Left lobe of liver (tissue), 2 donors: ENCODE results near the gene KSR2. TPM values are rescaled to one million over a fixed set of nuclear protein-coding genes. Genes with fewer than 3 reads are reported as not detected.
"Not testable (repeated sequence)": the region's sequence is repeated elsewhere in the genome, so short reads cannot be mapped to it uniquely, and the experiment has no call there.

Experiments used
- ATAC-seq: fragments of 200-7000 bp; cut with Tn5 transposase; one replicate; pipeline ENCODE4 v1.9.1; 2020; ENCODE audit warnings: mild to moderate bottlenecking, moderate library complexity
- DNase-seq: peaks from one replicate; pipeline ENCODE4 v3.0.0-alpha.2; 2020; ENCODE audit warnings: low spot score
- total RNA-seq: library from RNA; stranded (reverse); gene quantifications from one replicate; pipeline ENCODE4 v1.2.1, GENCODE V29; 2021
- donor health status: DM: no; HTN: no; CAD: no; lungs with moderate emphysema.
- donor health status: DM: no; HTN: yes; CAD: no.

Gene KSR2
- total RNA-seq, 1 donor from 2014 or later = 0.03 TPM

DNA sequence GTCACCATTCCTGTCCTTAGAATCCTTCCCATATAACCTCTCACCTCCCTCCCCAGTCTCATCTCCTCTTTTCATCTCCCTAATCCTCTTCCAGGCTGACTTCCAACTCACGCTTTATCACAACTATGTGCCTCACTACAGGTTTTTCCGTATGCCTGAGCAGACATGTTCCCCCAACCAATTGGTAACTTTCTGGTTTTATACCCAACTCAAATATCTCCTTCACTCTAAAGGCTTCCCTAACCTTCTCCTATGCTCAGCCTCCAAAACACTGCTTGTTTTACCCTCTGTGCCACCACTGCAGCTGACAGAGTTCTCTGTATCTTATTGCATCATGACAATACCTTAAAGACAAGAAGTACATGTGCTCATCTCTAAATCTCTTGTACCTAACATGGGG, 139.7 kb downstream of the KSR2 start:
- no peak for ATAC-seq
- no peak for DNase-seq

DNA sequence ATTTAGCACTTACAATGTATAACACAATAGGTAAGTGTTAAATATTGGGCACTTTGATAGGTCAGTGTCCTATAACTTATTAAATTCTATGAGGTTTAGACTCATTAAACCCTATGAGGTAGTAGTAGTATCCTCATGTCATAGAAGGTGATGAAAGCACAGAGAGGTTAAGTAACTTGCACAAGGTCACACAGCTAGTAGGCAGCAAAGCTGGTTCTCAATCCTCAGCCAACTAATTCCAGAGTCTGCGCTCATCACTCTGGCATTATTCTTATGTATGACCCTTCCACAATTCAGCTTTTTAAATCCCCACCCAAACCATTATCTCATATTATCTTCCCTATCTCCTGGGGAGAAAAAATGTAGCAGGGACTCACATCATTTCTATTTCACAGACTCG, 141.1 kb downstream of the KSR2 start:
- ATAC-seq = no peak
- no peak for DNase-seq

DNA sequence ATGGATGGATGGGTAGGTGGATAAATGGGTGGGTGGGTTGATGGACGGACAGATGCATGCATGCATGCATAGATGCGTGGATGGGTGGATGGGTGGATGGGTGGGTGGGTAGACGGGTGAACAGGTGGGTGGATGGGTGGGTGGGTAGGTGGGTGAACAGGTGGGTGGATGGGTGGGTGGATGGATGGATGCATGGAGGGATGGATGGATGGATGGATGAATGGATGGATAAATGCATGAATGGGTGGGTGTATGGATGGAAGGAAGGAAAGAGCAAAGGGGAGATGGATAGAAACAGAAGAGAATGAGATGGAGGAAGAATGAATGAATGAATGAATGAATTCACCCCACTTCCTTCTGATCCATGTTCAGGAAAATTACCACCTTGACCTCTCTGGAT, 143.0 kb downstream of the KSR2 start:
- no peak for ATAC-seq

DNA sequence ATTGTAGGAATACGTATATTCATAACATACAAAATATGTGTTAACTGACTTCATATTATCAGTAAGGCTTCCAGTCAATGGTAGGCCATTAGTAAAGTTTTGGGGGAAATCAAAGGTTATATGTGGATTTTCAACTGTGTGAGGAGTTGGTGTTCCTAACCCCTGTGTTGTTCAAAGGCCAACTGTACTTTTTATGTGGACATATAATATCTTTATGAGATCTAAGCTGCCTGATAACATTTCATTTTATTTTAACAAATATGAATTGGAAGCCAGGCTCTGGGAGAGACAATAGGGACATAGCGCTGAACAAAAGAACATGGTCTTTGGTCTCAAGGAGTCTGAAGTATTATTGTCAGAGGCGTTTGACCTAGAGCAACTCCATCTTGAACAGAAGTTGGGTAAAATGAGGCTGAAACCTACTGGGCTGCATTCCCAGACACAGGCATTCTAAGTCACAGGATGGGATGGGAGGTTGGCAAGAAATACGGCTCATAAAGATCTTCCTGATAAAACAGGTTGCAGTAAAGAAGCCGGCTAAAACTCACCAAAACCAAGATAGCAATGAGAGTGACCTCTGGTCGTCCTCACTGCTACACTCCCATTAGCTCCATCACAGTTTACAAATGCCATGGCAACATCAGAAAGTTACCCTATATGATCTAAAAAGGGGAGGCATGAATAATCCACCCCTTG, 147.2 kb downstream of the KSR2 start:
- no peak for ATAC-seq
- DNase-seq = no peak

More for the DNA sequence above, 143.0 kb downstream of the KSR2 start:
- no peak for DNase-seq

DNA sequence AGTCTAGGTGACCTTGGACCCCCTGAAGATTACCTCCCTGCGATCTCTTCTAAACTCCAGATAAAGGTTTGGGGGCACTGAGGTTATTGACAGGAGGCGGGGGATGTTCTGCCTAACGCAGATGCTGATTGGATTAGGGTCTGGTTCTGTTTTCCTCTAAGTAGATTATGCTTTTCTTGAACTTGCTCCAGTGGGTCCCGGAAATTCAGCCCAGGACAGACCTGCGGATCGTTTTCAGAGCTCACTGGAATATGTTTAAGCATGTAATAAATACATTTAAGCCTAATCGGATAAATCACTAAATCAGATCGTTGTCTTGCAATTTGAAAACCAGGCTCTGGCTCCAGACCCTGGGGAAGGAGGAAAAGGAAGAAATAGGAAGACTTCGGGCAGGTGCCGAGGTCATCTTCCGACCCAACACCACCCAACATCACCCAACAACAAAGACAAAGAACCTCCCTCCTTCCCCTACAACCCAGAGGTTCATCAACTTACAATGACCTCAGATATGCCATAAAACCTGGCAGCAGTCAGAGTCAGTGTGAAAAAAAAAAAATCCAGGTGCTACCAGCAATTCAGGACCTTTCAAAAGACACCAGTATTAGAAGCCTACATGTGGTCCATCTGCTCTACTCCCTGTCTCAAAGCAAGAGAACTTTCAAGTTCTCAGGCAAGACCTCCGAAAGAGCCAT, 148.4 kb downstream of the KSR2 start:
- no peak for ATAC-seq

DNA sequence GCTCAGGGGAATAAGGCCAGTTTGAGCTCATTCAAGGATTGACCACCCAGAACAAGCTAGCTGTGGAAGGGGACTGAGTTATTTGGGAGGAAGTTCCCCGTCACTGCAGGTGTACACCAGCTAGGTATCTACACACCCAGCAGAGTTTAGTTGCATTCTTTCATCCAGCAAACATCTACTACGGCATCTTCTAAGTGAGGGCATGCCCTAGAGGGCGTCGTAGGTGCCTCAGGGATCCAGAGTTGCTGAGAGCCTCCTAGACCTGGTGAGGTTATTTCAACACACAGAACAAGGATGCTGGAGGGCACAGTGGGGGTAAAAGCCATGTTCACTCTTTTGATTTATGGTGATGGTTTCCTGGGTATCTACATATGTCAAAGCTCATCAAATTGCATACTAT, 149.6 kb downstream of the KSR2 start:
- DNase-seq = no peak
- ATAC-seq = no peak

More for the DNA sequence above, 148.4 kb downstream of the KSR2 start:
- no peak for DNase-seq

DNA sequence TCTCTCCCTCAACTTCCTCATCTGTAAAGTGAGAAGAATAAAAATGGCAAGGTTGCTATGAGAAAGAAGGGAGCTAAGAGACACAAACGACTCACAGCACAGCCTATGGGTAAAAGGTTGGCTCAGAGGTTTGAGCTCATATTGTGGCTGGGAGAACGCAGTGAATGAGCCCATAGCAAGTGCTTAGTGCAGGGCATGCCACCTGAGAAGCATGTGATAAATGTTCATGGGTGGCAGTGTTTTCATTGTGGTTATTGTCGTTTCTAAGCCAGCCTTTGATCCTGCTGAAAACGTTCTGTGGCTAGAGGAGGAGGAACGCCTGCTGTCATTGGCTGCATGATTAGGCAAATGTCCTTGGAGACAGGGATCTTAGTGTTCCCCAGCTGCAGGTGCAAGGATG, 150.4 kb downstream of the KSR2 start:
- ATAC-seq (no peak), DNase-seq (no peak)

DNA sequence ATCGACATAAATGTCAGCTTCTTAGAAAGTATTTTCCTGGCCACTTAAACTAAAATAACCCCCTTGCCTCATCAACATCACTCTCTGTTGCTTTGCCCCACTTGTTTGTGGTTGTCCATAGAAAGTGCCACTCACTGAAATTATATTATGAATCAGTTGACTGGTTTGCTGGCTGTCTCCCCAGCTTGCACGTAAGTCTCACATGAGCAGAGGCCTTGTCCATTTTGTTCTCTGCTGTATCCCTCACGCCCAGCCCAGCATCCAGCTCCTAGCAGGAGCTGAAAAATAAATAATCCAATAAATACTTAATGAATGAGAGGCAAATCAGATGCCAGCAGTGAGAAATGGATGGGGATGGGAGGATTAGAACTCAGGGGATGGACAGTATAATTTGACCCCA, 159.3 kb downstream of the KSR2 start:
- DNase-seq = no peak
- no peak for ATAC-seq

DNA sequence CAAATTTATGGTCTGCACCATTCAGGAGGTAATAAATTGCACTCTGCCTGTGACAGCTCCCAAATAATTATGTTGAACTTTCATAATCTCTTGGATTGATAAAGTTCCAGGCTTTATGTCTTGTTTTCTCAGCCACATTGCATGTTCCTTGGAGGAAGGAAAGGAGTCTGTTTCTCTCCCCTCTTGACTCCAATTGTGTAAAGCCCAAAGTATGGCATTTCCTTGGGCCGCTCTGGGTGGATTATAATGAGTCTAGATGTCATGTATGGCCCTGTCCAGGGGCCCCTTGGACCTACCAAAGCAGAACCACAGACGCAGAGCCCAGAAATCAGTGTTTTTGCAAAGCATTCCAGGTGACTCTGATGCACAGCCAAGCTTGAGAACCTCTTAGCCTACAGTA, 160.8 kb downstream of the KSR2 start:
- DNase-seq (no peak), ATAC-seq (no peak)

DNA sequence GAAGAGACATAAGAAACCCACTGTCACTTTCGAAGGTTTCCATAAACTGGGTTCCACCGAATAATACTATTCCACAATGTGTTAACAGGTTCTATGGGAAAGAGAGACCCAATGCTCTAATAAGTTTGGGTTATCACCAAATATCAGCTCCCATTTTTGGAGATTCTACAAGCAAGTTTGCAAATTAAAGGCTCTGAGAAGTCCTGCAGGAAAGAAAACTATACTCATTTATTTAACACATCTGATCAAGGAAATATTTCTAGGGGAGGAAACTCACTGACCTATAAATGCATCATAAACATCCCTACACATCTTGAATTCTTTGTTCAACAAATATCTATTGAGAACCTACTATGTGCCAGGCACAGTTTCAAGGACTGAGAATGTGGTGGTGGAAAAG, 161.4 kb downstream of the KSR2 start:
- no peak for ATAC-seq
- no peak for DNase-seq

DNA sequence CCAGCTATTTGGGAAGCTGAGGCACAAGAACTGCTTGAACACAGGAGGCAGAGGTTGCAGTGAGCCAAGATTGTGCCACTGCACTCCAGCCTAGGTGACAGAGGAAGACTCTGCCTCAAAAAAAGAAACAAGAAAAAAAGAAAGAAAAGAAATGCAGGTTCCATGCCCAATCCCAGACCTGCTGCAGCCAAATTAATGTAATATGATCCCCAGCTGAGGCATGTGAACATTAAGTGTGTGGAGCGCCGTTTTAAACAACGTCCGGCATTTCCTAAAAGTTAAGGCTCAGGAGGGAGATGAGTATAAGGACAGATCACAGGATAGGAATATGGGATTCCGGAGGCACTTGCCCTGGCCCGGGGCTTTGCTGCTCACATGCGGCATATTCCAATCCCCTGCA, 162.9 kb downstream of the KSR2 start:
- DNase-seq = no peak
- ATAC-seq = no peak

DNA sequence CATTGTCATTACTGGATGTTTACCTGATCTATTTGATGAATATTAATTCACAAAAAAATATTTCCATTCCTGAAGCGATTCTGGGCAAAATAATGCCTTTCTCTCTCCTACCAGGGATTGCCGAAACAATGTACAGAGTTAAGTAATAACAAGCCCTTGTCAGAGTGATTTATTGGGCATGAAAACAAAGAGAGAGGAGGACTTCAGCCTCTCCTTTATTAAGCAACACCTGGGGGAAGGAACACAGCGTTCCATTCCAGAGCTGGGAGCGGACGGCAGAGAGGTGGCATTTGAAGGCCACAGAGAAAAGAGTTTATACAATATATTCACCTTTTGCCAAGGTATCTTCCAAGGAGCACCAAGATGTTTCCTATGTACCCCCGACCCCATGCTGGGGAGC, 165.8 kb downstream of the KSR2 start:
- ATAC-seq (peak; percentile 75), DNase-seq (peak; percentile 52)

DNA sequence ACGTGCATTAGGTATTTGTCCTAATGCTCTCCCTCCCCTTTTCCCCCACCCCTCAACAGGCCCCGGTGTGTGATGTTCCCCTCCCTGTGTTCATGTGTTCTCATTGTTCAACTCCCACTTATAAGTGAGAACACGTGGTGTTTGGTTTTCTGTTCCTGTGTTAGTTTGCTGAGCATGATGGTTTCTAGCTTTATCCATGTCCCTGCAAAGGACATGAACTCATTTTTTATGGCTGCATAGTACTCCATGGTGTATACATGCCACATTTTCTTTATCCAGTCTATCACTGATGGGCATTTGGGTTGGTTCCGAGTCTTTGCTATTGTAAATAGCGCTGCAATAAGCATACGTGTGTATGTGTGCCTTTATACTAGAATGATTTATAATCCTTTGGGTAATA, 168.1 kb downstream of the KSR2 start:
- ATAC-seq, DNase-seq: not testable (repeated sequence)

DNA sequence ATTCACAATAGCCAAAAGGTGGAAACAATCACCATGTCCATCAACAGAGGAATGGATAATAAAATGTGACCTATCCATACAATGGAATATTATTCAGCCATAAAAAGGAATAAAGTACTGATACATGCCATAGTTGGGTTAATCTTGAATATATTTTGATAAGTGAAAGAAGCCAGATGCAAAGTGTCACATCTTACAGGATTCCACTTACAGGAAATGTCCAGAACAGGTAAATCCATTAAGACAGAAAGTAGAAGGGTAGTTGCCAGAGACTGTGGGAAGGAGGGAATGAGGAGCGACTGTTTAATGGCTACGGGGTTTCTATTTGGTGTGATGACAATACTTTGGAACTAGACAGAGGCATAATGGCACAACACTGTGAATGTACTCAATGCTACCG, 171.6 kb downstream of the KSR2 start:
- ATAC-seq (no peak), DNase-seq (no peak)

DNA sequence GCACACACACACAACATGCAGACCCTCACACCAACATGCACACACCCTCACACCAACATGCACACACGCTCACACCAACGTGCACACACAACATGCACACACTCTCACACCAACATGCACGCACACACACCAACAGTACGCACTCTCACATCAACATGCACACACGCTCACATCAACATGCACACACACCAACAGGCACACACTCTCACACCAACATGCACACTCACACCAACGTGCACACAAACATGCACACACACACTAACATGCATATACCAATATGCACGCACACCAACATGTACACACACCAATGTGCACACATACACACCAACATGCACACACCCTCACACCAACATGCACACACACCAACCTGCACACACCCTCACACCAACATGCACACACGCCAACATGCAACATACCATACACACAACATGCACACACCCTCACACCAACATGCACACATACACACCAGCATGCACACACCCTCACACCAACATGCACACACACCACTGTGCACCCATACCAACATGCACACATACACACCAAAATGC, 175.8 kb downstream of the KSR2 start:
- DNase-seq (no peak), ATAC-seq (no peak)

DNA sequence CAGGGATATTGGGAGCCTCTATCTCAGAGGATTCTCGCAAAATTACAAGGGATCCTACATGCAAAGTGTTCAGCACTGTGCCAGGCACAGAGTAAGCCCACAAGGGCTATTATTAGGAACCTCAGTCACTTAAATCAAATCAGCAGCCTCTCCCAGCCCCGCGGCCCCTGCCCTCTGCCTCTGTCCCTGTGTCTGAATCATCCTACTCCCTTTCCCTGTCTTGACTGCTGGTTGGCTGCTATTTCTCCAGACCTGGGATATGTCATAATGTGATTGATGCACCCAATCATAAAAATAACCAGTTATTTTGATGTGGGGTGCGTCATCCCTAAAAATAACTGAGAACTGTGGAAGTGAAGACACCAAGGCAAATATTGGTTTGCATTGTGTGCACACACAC, 176.3 kb downstream of the KSR2 start:
- DNase-seq = no peak
- ATAC-seq = no peak

DNA sequence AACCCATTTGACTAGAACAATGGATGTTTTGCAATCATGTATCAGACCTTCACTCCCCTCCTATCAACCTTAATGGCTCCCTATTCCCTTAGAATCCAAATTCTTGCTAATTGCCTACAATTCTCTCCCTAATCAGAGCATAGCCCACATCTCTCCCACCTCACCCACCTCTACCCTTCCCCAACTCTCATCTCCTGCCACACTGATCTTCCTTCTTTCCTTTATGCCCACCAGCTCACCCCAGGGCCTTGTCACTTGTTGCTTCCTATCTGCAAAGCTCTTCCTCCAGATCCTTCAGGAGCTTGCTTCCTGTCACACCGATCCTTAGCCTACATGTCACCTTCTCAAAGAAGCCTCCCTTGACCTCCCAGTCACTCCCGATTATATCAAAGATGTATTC, 177.8 kb downstream of the KSR2 start:
- ATAC-seq = no peak

DNA sequence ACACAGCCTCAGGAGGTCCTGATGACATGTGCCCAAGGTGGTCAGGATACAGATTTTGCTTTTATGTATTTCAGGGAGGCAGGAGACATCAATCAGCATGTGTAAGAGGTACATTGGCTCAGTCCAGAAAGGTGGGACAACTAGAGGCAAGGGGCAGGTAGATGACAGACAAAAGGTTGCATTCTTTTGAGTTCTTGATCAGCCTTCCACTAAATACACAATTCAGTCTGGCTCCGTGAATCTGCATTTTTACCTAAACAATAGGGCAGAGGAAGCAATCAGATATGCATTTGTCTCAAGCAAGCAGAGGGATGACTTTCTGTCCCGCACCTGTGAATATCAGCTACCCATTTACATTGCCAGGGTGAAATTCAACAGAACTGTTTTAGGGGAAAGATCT, 178.6 kb downstream of the KSR2 start:
- ATAC-seq = no peak
- DNase-seq = no peak

More for the DNA sequence above, 177.8 kb downstream of the KSR2 start:
- DNase-seq = no peak

DNA sequence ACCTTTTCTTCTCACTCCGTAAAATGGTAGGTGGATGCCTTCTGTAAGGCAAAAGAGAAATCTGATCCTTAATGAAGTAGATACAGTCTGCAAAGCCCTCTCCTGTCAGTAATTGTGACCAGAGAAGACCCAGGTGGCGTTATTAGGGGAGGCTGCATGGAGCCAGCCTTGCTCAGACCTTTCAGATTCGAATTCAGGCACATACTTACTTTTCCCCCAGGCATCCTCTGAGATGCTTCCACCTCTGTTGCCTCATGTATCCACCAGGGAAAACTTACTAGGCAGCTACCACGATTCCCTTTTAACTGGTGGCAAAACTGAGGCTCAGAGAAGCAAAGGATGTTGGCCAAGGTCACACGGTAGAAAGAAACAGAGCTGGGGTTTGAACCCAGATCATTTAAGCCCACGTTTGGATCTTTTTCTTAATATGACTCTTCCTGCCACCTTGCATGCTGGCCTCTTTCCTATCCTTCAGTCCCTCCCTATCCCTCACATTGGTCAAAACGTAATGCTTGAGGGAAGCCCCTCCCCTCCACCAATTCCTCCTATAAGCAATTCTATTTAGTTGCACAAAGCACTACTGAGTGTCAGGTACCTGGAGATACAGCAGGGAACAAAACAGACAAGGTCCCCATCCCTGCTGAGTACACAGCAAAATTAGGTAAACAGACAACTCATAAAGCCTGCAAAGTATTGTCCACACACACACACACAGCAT, 179.4 kb downstream of the KSR2 start:
- ATAC-seq (no peak), DNase-seq (no peak)

DNA sequence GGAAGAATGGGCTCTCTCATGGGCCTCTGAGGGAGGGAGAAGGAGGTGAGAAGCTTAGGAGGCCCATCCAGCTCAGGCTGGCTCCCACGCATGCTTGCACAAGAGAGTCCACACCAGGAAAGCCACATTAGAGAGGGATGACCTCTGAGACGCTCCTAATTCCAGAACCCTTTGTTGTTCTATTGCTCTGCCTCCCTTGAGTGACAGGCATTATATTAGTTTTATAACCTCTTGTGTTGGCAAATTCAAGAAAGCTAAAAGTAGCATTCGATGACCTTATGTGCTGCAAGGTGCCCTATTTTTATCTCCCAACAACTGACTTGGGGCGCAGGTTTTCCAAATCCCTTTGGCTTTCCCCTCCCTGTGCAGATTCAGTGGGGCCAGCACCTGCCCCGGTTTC, 190.1 kb downstream of the KSR2 start:
- ATAC-seq (no peak), DNase-seq (no peak)

DNA sequence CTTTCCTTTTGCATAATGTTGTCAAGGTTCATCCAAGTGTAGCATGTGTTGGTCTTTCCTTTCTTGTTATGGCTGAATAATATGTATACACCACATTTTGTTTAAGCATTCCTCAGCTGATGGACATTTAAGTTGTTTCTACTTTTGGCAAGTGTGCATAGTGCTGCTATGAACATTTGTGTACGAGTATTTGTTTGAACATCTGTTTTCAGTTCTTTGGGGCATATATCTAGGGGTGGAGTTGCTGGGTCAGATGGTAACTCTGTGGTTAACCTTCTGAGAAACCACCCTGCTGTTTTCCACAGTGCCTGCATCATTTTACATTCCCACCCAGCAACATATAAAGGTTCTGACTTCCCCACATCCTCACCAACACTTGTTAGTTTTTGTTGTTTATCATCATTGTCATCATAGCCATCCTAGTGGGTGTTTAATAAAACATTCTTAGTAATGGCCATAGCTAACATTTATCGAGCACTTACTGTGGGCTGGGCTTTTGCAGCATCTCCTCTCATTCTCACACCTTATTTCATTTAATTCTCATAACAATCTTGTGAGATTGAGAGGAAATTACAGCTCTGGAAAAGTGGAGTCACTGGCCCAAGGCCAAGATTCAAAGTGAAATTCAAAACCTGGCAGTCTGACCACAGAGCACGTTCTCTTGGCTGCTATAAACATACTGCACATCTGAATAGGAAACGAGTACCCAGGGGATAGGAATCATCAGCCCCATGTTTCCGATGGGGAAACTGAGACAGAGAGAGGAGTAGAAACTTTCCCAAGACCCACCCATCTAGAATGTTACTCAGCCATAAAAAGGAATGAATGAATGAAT, 193.6 kb downstream of the KSR2 start:
- no peak for ATAC-seq
- DNase-seq = no peak
